Fibroblast of skin of back (primary cell): ENCODE results near the gene NREP.

Experiments
- DNase-seq: peaks from one replicate; pipeline ENCODE4 v3.0.0-alpha.2; 2013

Gene NREP

DNA sequence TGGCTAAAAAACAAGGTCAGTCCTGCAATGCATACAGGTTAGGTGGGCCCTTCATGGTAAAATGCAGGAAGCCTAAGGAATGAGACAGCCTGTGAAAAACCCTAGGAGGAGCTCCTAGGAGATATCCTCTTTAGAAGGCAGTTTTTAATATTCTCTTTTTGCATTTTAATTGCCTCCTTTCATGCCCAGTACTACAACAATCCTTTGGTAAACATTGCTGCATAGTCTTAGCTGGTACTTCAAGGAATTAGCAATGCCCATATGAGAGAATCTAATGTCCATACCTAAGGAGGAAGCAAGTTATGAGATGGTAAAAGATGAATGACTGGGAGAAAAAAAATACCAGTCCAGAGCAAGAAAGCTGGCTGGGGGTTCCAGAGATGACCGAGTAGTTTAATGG, 61.0 kb downstream of the NREP start:
- DNase-seq, result no peak

GRCh38 chr5:111694133-111694532, 62.9 kb downstream of the NREP start:
- no peak for DNase-seq

GRCh38 chr5:111691914-111692313, 65.1 kb downstream of the NREP start:
- DNase-seq, result no peak

DNA sequence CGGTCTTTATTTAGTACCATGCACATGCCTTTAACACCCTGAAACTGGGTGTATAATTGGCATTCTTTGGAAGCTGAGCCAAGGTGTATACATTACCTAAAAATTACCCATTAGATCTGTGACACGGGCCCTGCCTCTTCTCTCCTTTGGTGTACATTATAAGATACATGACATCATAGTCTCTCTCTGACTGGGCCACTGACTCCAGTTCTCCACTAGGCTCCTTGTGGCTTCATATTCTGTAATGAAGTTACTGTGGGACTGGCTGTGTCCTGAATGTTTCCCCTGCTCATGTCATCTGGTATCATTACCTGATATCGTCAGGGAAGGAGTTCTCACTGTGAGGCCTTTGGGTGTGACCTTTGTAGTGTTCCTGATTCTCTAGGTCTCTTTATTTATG, 65.5 kb downstream of the NREP start:
- DNase-seq, result no peak

DNA sequence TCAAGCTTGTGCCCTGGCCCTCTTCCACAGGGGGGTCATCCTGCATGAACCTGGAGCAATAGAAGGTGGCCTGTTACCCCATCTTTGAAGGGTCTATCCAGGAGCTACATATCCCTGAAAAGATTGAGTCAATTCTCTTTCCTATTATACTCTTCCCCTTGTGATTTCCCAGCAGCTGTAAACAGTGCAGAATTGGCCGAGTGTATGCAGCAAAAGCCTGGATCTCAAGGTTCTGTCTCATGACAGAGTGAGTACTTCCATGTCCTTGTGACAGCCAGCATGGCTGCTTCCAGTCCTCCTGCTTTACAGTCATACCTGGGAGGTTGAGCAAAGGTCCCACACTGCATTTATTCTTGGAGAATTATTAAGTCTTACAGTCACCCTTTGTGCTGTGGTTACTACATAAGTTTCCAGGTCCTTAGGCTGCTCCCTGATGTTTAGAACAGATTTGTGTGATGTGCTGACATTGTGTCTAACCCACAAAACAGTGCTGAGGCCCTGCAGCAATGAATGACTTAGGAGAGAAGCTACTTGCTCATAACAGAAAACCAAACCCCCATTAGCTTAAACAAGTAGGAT, 67.5 kb downstream of the NREP start:
- no peak for DNase-seq

GRCh38 chr5:111685969-111686368, 71.0 kb downstream of the NREP start:
- no peak for DNase-seq

GRCh38 chr5:111682641-111683040, 74.4 kb downstream of the NREP start:
- no peak for DNase-seq

- no peak for DNase-seq
Observed at GRCh38 chr5:111682121-111682520, 74.9 kb downstream of the NREP start.

DNA sequence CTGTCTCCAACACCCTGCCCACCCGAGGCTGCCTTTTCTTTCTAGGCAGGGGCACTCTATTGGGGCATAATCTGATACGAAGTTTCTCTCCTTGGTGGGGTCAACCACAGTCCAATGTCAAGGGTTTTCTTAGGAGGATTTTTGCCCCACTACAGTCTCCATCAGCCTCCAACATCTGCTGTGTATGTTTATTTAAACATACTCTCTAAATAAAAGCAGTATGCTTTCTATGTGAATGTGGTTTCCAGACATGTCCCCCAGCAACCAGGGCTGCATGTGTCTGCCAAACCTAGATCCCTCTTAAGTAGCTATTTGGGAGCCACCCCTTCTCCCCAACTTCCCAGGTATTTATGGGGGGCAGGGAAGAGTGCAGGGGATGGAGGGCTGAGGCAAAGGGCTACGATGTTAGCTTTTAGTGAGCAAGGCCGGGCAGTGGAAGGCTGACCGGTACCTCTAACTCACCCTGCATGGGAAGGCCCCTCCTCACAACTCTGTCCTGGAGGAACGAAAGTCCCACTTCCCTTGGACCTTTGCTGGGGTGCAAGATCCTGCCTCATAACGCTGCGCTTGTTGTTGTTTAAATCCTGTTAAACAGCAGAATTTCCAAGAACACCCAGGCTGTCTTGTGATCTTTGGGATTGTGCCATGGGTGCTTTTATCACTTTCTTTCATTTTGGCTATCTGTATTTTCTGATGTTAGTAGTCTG, 75.4 kb downstream of the NREP start:
- DNase-seq, result no peak

DNA sequence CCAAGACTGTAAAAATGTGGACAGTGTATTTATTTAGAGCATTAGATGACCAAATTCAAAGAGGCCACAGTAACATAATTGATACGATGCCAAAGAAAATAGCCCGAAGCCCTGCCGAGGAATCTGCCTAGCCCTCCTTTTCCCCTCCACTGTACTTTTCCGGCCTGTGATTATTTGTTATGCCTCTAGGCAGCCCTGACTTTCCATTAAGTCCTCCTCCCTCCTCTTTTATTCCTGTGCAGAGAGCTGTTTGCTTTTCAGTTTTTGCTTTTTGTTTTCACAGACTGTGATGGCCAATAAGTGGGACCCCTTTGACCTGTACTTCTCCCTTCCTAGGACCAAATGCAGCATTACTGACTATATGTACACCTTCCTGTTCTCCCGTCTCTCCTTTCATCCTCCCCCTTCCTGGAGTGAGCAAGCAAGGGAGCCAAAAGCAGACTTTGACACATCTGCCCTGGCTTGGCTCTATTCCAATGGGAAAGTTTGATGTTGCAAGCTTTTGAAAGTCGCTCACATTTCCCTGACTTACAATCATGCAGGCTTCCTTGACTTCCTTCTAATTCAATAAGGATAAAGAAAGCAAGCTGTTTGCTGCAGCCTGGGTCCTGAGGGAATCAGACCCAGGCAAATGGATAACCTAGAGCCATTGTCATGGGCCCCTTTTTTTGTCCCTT, 76.1 kb downstream of the NREP start:
- DNase-seq, result peak; percentile 92

GRCh38 chr5:111679611-111680010, 77.4 kb downstream of the NREP start:
- no peak for DNase-seq
